Measurements from ENCODE around the gene TSC2.
"Not testable (repeated sequence)": the region's sequence is repeated elsewhere in the genome, so short reads cannot be mapped to it uniquely, and the experiment has no call there.

TSC2 gene

DNA sequence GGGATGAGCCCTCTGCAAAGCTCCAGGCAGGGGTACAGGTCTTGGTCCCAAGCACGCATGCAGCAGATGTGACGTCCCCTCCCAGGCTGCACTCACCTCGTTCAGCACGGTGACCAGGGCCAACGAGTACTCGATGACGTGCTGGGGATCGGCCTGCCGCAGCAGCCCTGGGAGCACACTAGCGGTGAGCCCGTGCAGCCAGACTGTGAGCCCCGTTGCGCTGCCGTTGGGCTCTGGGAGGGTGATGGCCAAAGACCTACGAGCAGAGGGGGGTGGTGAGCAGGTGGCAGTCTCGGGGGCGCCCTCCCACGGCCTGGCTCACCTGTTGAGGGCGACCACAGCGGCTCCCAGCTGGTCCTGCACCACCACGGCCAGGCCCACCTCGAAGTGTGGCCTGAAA, 58.0 kb downstream of the TSC2 start:
- DNase-seq (ENCODE audit: low spot score), result not testable (repeated sequence)

DNA sequence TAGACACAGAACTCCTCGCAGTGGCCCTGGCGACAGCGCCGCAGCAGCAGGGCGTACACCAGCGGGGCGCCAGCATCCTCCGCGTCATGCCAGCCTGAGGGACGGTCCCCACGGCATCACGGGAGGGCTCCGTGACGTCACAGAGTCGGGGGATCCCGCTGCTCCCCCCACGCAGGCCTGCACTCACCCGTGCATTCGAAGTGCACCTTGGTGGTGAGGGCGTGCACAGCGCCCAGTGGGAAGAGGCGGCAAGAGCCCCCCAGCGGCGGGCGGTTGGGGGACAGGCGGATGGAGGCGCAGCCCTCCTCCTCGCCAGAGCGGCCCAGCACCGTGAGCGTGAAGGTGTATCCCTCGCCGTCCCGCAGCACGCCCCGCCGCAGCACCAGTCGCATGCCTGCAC, 58.4 kb downstream of the TSC2 start:
- DNase-seq (ENCODE audit: low spot score), result not testable (repeated sequence)

DNA sequence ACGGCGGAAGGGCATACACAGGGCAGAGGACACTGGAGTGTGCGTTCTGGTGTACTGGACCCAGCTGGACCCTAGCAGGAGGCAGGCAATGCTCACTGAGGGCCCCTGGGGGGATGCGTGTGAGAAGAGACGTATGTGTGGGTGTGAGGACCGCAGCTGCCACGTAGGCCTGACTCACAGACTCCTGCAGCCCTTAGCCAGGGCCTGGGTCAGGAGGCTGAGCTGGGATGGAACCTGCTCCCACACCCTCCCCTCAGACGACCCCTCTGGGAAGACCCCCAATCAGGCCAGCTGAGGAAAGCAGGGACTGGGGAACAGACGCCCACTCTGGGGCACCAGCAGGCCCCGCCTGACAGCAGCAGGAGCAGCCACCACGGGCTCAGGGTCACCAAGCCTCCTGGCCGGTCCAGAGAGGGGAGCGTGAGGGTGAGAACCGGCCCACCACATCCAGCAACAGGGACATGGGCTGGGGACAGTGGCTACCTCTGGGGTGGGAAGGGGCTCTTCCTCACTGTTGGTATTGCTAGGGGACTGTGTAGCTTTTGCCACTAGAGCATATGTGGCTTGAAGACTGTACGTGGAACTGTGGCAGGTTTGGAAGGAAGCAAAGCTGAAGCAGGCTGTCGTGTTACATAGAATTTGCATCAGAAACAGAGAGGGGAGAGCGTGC, 59.5 kb downstream of the TSC2 start:
- not testable (repeated sequence) for DNase-seq (ENCODE audit: low spot score)

DNA sequence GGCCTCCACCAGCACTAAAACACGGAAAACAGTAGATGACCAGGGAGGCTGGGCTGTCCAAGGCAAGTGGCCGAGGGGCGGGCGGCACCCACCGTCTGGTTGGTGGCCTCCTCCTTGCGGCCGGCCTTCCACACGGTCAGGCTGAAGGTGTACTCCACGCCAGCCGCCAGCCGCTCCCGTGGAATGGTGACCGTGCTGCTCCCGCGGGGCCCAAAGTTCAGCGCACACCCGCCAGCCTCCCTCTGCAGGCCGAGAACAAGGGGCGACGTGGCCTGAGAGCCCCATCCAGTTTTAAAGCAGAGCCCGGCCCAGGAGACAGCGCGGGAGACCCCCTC, 60.0 kb downstream of the TSC2 start:
- not testable (repeated sequence) for DNase-seq (ENCODE audit: low spot score)

DNA sequence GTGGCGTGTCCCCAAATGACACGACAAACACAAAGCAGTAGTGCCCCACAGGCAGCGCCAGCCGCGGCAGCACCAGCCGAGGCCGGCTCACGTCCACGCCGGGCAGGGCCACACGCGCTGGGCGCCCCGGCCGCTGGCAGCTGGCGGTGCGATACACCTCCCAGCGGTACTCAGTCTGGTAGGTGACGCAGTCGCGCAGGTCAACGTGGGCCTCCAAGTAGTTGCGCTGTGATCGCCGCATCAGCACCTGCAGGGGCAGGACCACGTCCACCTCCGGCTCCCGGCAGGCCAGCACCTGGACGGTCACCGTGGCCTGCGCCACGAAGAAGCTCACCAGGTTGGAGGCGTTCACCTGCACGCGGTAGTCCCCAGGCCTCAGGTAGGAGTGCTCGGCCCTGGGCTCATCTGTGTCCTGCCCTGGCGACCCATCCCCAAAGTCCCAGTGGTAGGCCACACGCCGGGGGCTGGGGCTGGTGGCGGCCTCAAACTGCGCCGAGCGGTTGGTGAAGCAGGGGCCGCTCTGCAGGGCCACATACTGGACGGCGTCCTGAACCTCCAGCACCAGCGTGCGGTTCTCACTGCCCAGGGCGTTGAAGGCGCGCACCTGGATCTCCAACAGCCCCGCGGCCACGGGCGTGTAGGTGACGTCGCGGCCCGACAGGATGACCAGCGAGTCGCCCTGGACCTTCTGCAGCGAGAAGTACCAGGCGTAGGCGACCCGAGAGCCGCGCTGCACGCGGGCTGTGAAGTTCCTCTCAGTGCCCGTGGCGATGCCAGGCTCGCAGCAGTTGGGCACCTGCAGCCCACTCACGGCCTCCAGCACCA, 60.9 kb downstream of the TSC2 start:
- DNase-seq (ENCODE audit: low spot score), result not testable (repeated sequence)

DNA sequence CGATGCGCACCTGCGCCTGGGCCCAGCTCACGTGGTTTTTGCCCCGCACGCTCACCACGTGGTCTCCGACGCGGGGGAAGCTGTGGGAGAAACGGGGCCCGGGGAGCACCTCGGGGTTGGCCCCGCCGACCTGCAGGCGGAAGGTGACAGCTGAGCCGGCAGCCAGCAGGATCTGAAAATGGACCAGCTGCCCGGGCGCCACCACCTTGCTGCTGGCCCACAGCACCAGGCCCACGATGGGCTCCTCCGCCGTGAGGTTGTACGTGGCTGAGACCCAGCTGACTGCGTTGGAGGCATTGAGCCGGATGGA, 61.4 kb downstream of the TSC2 start:
- not testable (repeated sequence) for DNase-seq (ENCODE audit: low spot score)

DNA sequence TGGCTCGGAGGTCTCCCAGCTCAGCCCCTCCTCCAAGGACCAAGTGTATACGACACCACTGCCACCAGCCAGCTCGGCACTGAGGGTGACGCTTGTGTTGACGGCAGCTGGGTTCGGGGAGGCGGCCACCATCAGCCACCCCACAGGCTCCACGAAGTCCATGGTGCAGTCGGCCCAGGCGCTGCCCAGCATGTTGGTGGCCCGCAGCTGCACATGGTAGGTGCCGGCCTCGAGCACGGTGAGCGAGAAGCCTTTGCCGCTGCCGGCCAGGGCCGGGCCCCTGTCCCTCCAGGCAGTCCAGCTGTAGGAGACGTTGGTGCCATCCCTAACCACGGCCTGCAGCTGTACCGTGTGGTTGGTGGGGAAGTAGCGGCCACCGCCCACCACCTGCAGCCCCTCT, 62.1 kb downstream of the TSC2 start:
- DNase-seq (ENCODE audit: low spot score), result not testable (repeated sequence)

DNA sequence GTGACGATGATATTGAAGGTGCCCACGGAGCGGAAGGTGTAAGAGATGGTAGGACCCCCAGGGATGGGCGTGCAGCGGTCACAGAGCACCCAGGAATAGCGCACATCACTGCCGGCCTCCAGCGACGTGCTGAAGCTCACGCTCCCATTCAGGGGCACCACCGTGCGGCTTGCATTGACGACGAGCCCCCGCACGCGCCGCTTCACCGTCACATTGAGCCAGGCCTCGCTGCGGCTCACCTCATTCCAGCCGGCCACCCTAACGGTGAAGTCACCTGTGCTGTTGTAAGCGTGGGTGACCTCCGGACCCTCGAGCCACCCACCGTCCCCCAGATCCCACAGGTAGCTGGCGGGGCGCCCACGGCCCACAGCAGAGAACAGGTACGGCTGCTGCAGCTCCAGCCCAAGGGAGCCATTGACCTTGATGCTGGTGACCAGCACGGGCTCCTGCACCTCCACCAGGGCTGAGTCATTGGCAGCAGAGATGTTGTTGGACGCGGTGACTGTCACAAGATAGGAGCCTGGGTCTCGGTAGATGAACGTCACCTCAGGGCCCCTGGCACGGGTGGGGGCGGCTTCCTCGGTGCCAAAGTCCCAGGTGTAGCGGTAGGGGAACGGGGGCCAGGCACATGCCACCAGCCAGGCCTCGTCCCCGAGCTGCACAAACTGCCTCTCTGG, 62.7 kb downstream of the TSC2 start:
- DNase-seq (ENCODE audit: low spot score), result not testable (repeated sequence)

DNA sequence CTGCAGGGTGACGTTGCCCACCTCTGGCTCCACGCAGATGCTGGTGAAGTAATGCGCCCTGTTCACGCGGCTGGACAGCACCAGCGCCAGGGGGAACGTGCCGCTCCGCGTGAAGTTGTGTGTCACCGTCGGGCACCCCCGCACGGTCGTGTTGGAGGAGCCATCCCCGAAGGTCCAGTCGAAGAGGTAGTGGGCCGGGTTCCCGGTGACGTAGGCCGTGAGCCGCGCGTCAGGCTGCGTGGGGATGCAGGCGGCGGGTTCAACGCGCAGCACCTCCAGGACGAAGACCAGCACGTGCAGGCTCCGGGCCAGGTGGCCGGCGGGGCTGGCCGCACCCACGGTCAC, 63.2 kb downstream of the TSC2 start:
- not testable (repeated sequence) for DNase-seq (ENCODE audit: low spot score)

DNA sequence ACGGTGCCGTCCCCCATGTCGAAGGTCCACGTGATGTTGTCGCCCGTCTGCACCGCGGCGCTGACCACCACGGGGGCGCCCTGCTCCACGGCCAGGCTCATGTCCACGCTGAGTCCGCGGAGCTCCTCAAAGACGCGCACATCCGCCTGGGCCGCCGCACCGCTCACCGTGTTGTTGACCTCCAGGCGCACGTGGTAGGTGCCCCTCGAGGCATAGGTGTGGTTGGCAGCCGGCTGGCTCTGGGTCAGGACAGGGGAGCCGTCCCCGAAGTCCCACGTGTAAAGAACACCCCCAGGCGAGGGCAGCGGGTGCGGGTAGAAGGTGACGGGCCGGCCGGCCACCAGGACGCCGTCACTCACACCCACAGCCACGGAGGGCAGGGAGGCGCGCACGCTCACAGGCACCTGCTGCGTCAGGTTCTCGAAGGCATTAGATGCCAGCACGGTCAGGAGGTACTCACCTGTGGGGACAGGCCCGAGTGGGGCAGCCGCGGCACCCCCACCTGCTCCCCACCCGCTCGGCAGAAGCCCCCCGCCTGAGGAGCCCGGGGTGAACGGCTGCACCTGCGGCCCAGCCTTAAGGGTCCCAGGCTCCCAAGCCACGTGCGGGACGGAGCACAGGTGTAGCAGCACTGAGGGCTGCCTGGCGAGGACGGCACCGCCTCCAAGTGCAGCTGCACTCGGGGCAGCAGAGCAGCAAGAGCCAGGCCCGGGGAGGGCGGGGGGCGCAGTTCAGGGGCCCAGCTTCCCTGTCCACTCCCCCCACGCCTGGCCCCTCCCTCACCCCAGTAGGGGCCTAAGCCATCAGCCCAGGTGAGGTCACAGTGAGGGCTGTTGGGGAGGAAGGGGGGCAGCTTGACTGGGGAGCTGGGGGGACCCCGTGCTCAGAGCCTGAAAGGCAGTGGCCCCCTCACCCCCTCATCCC, 63.9 kb downstream of the TSC2 start:
- DNase-seq (ENCODE audit: low spot score), result peak; percentile 10

DNA sequence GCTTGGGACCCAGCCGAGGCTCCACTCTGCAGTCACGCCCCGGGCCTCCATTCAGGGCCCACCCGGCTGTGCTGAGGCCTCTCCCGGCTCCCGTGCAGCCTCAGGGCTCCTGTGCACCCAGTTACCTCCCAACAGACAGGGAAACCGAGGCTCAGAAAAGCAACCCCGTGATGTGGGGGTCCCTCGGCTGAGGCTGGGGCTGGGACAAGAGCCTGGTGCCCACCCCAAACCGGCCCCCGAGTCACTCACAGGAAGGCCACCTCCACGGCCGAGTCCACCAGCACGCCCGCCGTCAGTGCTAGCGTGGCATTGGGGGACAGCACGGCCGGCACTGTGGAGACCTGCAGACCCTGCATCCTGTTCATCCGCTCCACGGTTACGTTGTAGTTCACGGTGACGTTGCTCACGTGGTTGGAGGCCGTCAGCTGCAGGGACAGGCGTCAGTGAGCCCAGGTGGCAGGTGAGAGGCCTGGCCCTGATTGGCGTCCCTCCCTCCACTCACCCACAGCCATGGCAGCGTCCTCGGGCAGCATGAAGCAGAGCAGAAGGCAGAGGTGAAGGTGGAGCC, 64.8 kb downstream of the TSC2 start:
- DNase-seq (ENCODE audit: low spot score), result not testable (repeated sequence)

DNA sequence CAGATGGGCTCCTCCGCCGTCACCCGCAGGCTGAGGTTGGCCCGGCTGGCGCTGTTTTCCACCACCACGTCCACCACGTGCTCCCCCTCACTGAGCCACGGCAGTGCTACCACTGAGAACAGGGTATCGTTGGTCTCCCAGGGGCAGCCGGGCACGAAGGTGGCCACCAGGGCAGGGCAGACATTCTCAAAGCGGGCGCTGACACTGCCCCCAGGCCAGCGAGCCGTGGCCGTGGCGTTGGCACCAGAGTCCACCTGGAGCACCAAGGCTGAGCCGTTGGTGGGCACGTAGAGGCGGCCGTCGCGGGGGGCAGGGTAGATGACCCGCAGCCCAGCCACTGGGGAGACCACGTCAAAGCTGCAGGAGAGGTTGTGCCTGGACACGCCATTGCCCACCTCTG, 66.4 kb downstream of the TSC2 start:
- not testable (repeated sequence) for DNase-seq (ENCODE audit: low spot score)

DNA sequence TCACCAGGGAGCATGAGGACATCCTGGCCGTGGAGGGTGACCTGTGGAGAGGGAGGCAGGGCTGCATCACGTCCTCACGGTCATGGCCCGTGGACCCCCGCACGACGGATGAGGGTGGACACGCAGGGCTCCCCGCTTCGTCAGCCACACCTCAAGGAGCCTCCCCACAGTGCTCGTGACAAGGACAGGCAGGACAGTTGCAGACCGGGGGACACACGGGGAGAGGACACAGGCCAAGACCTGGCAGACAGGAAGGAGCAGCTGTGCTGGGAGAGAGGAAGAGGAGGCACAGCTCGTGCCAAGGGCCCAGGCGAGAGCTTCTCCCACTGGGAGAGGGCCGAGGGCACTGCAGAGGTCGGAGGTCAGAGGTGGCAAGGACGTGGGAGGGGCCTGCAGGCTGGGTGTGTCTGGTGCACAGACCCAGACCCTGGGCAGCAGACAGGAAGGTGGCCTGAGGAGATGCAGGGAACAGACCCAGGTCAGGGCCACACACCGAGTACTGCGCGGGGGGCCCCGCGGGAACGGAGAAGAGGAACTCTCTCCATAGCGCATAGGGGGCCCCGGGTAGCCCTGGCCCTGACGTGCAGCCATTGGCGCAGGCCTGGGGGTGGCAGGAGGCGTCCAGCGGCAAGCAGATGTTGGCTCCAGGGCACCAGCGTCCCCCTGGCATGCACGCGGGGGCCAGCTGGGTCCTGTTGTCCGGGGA, 67.3 kb downstream of the TSC2 start:
- not testable (repeated sequence) for DNase-seq (ENCODE audit: low spot score)

DNA sequence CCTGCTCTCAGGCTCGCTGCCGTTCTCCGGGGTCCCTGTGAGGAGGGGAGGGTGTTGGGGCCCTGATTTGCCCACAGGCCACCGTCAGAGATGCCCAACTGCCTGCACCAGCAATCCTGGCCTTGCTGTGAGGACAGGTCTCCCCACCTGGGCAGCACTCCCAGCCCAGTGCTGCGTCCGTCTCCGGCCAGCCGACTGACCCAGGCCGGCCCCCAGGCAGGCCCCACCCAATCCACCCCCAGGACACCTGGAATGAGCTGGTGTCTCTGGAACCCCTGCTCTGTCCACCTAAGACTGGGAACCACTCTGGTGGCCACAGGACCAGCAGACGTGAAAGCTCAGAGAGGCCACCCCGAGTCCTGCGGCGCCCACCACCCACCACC, 67.8 kb downstream of the TSC2 start:
- DNase-seq (ENCODE audit: low spot score), result no peak

DNA sequence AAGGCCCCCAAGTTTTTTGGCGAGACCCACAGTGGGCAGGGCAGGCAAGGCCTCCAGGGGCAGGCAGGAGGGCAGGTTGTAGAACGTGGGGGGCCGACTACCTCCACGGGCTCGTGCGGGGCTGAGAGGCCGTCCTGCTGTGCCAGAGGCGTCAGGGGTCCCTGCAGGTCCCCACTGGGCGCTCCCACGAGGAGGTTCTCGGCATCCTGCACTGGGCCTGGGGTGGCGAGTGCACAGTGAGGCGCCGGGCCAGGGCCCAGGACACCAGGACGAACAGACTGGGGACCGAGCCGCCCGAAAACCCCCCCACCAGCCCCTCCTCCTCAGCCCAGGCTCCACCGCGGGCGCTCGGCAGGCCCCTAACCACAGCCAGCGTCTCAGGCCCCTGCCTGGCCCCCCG, 68.6 kb downstream of the TSC2 start:
- not testable (repeated sequence) for DNase-seq (ENCODE audit: low spot score)

DNA sequence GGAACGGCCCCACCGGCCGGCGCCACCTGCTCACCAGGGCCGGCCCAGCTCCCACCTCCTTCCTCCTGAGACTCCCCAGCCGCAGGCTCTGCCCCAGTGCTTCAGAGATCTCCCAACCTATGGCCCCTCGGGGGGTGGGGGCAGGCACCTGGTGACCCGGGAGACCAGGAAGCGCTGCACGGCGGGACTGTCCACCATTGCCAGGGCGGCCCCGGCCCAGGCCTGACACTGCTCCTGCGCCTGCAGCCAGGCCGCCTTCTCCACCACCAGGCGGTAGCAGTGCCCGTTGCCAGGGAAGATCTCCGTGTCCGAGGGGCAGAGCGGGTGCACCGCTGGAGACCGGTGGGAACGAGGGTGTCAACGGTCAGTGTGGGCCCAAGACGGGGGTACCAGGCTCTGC, 69.6 kb downstream of the TSC2 start:
- DNase-seq (ENCODE audit: low spot score), result not testable (repeated sequence)

DNA sequence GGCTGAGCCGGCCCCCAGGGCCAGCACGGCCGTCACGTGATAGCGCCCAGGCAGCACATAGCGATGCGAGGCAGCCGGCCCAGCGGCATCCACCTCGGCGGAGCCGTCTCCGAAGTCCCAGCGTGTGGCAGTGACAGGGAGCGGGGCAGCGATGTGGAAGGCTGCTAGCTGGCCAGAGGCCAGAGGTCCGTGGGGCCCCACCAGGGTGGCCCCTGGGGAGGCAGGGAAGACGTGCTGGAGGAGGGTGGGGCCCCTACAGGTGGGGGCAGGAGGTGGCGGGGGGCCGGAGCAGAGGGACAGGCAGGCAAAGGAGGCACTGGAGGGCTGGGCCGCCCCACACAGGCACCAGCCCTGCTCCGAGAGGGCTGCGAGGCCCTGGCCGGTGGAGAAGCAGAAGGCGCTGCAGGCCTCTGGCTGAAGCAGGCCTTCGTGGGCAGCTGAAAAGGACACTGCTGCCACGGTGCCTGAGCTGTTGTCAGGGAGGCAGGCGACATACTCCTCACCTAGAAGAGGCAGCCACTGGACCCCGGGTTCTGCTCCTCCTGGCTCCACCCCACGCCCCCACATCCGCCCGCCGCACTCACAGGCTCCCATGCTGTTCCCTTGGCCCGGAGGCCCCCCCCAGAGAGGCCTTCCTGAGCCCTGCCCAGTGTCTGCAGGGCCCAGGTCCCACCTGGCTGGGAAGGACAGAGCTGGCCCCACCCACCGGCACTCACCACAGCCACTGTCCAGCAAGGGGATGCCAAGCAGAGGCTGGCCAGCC, 70.4 kb downstream of the TSC2 start:
- DNase-seq (ENCODE audit: low spot score), result not testable (repeated sequence)

DNA sequence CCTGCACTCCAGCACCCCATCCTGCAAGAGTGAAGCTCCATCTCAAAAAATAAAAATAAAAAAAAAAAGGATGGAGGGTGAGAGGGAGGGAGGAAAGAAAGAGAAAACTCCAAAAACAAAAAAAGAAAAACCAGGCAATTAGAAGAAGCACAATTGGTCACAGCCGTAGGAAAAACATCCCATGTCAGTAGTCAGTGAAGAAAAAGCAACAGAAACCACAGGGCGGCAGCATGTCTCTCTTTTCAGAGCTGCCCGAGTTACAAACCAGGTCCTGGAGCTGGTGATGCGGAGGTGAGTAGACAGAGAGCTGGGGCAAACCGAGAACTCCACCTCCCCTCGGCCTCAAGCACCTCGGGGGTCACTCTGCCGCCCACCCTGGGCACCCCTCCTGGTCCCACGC, 73.5 kb downstream of the TSC2 start:
- DNase-seq (ENCODE audit: low spot score), result peak; percentile 10

DNA sequence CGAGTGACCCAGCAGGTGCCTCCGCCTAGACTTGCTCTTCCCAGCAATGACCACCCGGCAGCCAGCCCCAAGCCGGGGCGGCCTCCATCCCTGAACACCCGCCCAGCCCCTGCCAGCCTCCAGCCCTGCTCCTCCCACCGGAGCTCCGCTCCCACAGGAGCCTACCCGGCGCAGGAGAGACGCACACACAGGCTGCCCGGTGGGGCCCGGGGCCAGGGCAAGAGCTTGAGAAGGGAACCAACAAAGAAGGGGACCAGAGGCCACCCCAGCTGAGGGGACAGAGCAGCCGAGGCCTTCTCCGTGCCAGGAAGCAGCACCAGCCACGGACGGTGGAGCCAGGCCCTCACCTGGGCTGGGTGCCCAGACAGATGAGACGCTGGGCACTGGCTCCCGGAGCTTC, 74.1 kb downstream of the TSC2 start:
- DNase-seq (ENCODE audit: low spot score), result peak; percentile 3

DNA sequence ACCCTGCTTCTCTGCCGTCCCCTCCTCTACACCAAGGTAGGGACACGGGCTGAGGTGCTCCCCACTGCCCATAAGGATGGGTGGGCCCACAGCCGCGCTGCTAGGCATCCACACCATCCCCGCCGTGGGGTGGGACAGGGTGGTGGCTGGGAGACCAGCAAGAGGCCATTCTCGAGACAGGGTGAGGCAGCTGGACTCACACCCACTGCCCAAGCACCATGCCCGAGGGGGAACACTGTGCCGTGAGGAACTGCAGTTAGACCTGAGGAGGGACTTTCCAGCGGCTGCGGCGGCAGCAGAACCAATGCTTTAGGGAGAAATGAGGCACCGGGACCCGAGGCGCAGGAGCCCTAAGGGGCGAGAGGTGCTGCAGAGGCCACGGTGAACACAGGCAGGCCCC, 74.6 kb downstream of the TSC2 start:
- no peak for DNase-seq (ENCODE audit: low spot score)
